ENCODE data around the gene CUX1. TPM values are rescaled to one million over a fixed set of nuclear protein-coding genes. Genes with fewer than 3 reads are reported as not detected.

CUX1 gene
- total and polyA plus RNA-seq, 10 of the 15 experiments (the other 5 are each of a cell fraction or from before 2014, with no cell fraction given) = 6.1 to 48.6 (median 25.9) TPM

GRCh38 chr7:102045681-102046372 lies 228.4 kb downstream of the CUX1 start (continued):
- TF ChIP-seq RELB (IDR thresholded peaks at IDR 0.05; ENCODE audit: low read depth) (peak; percentile 69; the same call in 1 of the 2 replicates), ZNF207 (IDR thresholded peaks at IDR 0.05; ENCODE audit: borderline replicate concordance) (no peak), POU2F2 (IDR thresholded peaks at IDR 0.05; ENCODE audit: borderline replicate concordance, low read depth, low read length) (no peak), MTA2 (IDR thresholded peaks at IDR 0.05; ENCODE audit: low read depth) (no peak; the same call in 1 of the 2 replicates), ZNF217 (IDR thresholded peaks at IDR 0.05) (no peak), RFX5 (IDR thresholded peaks at IDR 0.05; ENCODE audit: low read depth, low read length) (no peak), USF2 (IDR thresholded peaks at IDR 0.05; ENCODE audit: borderline replicate concordance, low read depth, low read length) (no peak), SPI1 (IDR thresholded peaks at IDR 0.05; ENCODE audit: borderline replicate concordance, insufficient read depth, low read depth, low read length) (peak; percentile 89), NR2F1 (conservative IDR thresholded peaks at IDR 0.05) (0 out of 2 replicates have a peak, but pooled peaks have one; percentile 57), PML (IDR thresholded peaks at IDR 0.05; ENCODE audit: low read length) (no peak), SP1 (IDR thresholded peaks at IDR 0.05; ENCODE audit: low read depth, low read length) (no peak), SUZ12 (IDR thresholded peaks at IDR 0.05; ENCODE audit: unreplicated experiment) (no peak), NFIC (IDR thresholded peaks at IDR 0.05; ENCODE audit: low read depth, low read length) (0 out of 2 replicates have a peak, but pooled peaks have one; percentile 17), YBX1 (IDR thresholded peaks at IDR 0.05) (no peak), DPF2 (IDR thresholded peaks at IDR 0.05) (peak; percentile 49; the same call in 1 of the 2 replicates), RAD51 (IDR thresholded peaks at IDR 0.05) (no peak), BMI1 (IDR thresholded peaks at IDR 0.05; ENCODE audit: borderline replicate concordance) (no peak)
- TF ChIP-seq, protein P1, sequence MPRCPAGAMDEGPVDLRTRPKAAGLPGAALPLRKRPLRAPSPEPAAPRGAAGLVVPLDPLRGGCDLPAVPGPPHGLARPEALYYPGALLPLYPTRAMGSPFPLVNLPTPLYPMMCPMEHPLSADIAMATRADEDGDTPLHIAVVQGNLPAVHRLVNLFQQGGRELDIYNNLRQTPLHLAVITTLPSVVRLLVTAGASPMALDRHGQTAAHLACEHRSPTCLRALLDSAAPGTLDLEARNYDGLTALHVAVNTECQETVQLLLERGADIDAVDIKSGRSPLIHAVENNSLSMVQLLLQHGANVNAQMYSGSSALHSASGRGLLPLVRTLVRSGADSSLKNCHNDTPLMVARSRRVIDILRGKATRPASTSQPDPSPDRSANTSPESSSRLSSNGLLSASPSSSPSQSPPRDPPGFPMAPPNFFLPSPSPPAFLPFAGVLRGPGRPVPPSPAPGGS (IDR thresholded peaks at IDR 0.05; ENCODE audit: borderline replicate concordance, insufficient read depth, low read depth, low read length, poor library complexity, severe bottlenecking) = peak; percentile 70
- TF ChIP-seq, protein P2, sequence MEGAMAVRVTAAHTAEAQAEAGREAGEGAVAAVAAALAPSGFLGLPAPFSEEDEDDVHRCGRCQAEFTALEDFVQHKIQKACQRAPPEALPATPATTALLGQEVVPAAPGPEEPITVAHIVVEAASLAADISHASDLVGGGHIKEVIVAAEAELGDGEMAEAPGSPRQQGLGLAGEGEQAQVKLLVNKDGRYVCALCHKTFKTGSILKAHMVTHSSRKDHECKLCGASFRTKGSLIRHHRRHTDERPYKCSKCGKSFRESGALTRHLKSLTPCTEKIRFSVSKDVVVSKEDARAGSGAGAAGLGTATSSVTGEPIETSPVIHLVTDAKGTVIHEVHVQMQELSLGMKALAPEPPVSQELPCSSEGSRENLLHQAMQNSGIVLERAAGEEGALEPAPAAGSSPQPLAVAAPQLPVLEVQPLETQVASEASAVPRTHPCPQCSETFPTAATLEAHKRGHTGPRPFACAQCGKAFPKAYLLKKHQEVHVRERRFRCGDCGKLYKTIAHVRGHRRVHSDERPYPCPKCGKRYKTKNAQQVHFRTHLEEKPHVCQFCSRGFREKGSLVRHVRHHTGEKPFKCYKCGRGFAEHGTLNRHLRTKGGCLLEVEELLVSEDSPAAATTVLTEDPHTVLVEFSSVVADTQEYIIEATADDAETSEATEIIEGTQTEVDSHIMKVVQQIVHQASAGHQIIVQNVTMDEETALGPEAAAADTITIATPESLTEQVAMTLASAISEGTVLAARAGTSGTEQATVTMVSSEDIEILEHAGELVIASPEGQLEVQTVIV (IDR thresholded peaks at IDR 0.05; ENCODE audit: borderline replicate concordance, partially characterized antibody) = no peak
- TF ChIP-seq, protein P3, sequence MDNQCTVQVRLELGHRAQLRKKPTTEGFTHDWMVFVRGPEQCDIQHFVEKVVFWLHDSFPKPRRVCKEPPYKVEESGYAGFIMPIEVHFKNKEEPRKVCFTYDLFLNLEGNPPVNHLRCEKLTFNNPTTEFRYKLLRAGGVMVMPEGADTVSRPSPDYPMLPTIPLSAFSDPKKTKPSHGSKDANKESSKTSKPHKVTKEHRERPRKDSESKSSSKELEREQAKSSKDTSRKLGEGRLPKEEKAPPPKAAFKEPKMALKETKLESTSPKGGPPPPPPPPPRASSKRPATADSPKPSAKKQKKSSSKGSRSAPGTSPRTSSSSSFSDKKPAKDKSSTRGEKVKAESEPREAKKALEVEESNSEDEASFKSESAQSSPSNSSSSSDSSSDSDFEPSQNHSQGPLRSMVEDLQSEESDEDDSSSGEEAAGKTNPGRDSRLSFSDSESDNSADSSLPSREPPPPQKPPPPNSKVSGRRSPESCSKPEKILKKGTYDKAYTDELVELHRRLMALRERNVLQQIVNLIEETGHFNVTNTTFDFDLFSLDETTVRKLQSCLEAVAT (IDR thresholded peaks at IDR 0.05) = no peak
- TF ChIP-seq, protein P4, sequence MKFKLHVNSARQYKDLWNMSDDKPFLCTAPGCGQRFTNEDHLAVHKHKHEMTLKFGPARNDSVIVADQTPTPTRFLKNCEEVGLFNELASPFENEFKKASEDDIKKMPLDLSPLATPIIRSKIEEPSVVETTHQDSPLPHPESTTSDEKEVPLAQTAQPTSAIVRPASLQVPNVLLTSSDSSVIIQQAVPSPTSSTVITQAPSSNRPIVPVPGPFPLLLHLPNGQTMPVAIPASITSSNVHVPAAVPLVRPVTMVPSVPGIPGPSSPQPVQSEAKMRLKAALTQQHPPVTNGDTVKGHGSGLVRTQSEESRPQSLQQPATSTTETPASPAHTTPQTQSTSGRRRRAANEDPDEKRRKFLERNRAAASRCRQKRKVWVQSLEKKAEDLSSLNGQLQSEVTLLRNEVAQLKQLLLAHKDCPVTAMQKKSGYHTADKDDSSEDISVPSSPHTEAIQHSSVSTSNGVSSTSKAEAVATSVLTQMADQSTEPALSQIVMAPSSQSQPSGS (IDR thresholded peaks at IDR 0.05; ENCODE audit: low read length) = no peak
